GM12891 (cell line): ENCODE results near the gene CRB1.

Experiments used
- DNase-seq: peaks from one replicate; pipeline ENCODE4 v3.0.0; 2011; ENCODE audit warnings: low spot score; ENCODE audit not compliant: insufficient read length
- FAIRE-seq: peaks from 2 replicates; lab custom pipeline; 2011; peaks lifted over from hg19 to GRCh38; lab: Jason Lieb, UNC
- PAX5 ChIP-seq: IDR thresholded peaks from 2 replicates; pipeline ENCODE4 v1.6.1; 2011; ENCODE audit warnings: low read length, moderate library complexity, mild to moderate bottlenecking; ENCODE audit not compliant: insufficient read depth, severe bottlenecking
- POLR2A ChIP-seq: IDR thresholded peaks from 2 replicates; pipeline ENCODE4 v1.6.1; 2011; ENCODE audit warnings: low read depth, low read length, control low read depth
- POLR2AphosphoS5 ChIP-seq: IDR thresholded peaks from 2 replicates; pipeline ENCODE4 v1.6.1; 2011; ENCODE audit warnings: low read depth, low read length, control low read depth
- POU2F2 ChIP-seq: IDR thresholded peaks from 2 replicates; pipeline ENCODE4 v1.6.1; 2011; ENCODE audit warnings: low read depth, mild to moderate bottlenecking, control low read depth, low read length, moderate library complexity
- SPI1 ChIP-seq: IDR thresholded peaks from 2 replicates; pipeline ENCODE4 v1.6.1; 2011; ENCODE audit warnings: low read depth, low read length, control low read depth
- TAF1 ChIP-seq: IDR thresholded peaks from 2 replicates; pipeline ENCODE4 v1.6.1; 2011; ENCODE audit warnings: low read depth, low read length, control low read depth

Gene CRB1

GRCh38 chr1:197341626-197342025 is 73.6 kb downstream of the CRB1 start:
- DNase-seq (no peak), FAIRE-seq (no peak)
- no peak for TF ChIP-seq SPI1
- TF ChIP-seq POLR2A: no peak
- TF ChIP-seq TAF1: no peak
- TF ChIP-seq POU2F2: no peak
- no peak for TF ChIP-seq PAX5
- TF ChIP-seq POLR2AphosphoS5: no peak

- TF ChIP-seq POU2F2 (no peak), PAX5 (no peak), TAF1 (no peak), POLR2AphosphoS5 (no peak), POLR2A (no peak), SPI1 (no peak)
- no peak for DNase-seq
- FAIRE-seq: no peak
Measured at GRCh38 chr1:197342044-197342565, 74.1 kb downstream of the CRB1 start.

GRCh38 chr1:197342669-197343068 is 74.6 kb downstream of the CRB1 start:
- no peak for FAIRE-seq
- DNase-seq: no peak
- TF ChIP-seq POLR2A (no peak), POU2F2 (no peak), SPI1 (no peak), POLR2AphosphoS5 (no peak), PAX5 (no peak), TAF1 (no peak)

- FAIRE-seq: no peak
- DNase-seq: no peak
- TF ChIP-seq SPI1 (no peak), POU2F2 (no peak), PAX5 (no peak), POLR2A (no peak), POLR2AphosphoS5 (no peak), TAF1 (no peak)
Measured at GRCh38 chr1:197343663-197344273, 75.7 kb downstream of the CRB1 start.

- DNase-seq (no peak), FAIRE-seq (no peak)
- TF ChIP-seq POLR2AphosphoS5: no peak
Measured at GRCh38 chr1:197351821-197352440, 83.9 kb downstream of the CRB1 start.

- no peak for TF ChIP-seq POLR2AphosphoS5
- FAIRE-seq: no peak
- no peak for DNase-seq
Measured at GRCh38 chr1:197355248-197355995, 87.4 kb downstream of the CRB1 start.

GRCh38 chr1:197356723-197357533 is 88.9 kb downstream of the CRB1 start:
- FAIRE-seq: peak; percentile 71
- TF ChIP-seq PAX5 (no peak), POLR2A (no peak), POU2F2 (no peak), TAF1 (no peak), SPI1 (no peak), POLR2AphosphoS5 (no peak)
- peak; percentile 8 for DNase-seq

- TF ChIP-seq TAF1 (no peak), POLR2AphosphoS5 (no peak), POU2F2 (no peak), POLR2A (no peak), PAX5 (no peak), SPI1 (no peak)
- DNase-seq (no peak), FAIRE-seq (no peak)
Measured at GRCh38 chr1:197358959-197359358, 90.9 kb downstream of the CRB1 start.

GRCh38 chr1:197360068-197360467 is 92.0 kb downstream of the CRB1 start:
- TF ChIP-seq POLR2AphosphoS5 (no peak), POU2F2 (no peak), POLR2A (no peak)
- no peak for FAIRE-seq
- DNase-seq: no peak
